ENCODE measurements around the gene KLRC1. TPM values are rescaled to one million over a fixed set of nuclear protein-coding genes. Genes with fewer than 3 reads are reported as not detected.

The KLRC1 gene
- total and polyA plus RNA-seq, 2 donors (not counting 3 experiments of a cell fraction or from before 2014, with no cell fraction given) = not detected

GRCh38 chr12:10498042-10498441 is 44.9 kb upstream of the KLRC1 start:
- ChIA-PET POLR2A (no interaction called here), CTCF (interaction anchor here (0.8 kb wide), 1 partner anchor 262 kb away, joined by 4 read pairs; no protein-coding TSS in a partner anchor)

More at GRCh38 chr12:10498042-10498441, 44.9 kb upstream of the KLRC1 start:
- Histone ChIP-seq H3K27ac (ENCODE audit: insufficient read depth, low read depth, low read length) (no peak overlapping the region), H3K36me3 (ENCODE audit: control insufficient read depth in 2 of 2, extremely low read depth in 1 of 2, insufficient read depth in 2 of 2, low read length in 2 of 2) (no peaks in the 10 kb centered on the region), H3K9me1 (replicated peaks; ENCODE audit: control insufficient read depth, extremely low read depth, insufficient read depth, low read length) (peaks cover 2% of the 10 kb centered on the region), H3K4me2 (ENCODE audit: insufficient read depth, low read length) (no peak overlapping the region), H3K4me1 (ENCODE audit: control insufficient read depth, extremely low read depth, insufficient read depth, low read length) (no peaks in the 10 kb centered on the region), H3K9me3 (replicated peaks; ENCODE audit: control insufficient read depth, insufficient read depth, low read length) (no peaks in the 10 kb centered on the region), H3K9ac (replicated peaks; ENCODE audit: extremely low read depth, insufficient read depth, low read length) (no peak overlapping the region), H3K27me3 (ENCODE audit: control insufficient read depth in 2 of 2, insufficient read depth in 2 of 2, low read length in 2 of 2) (peaks cover 0 to 3% of the 10 kb centered on the region in 2 experiments), H3K4me3 (replicated peaks in 1 of 3; ENCODE audit: insufficient read depth in 1 of 3, low read depth in 1 of 3, low read length in 3 of 3) (no peak overlapping the region), H3K79me2 (ENCODE audit: control insufficient read depth, insufficient read depth, low read length) (no peaks in the 10 kb centered on the region), H2AFZ (ENCODE audit: low read depth, low read length) (no peak overlapping the region), H4K20me1 (replicated peaks; ENCODE audit: control insufficient read depth, extremely low read depth, insufficient read depth, low read length) (no peaks in the 10 kb centered on the region)
- FAIRE-seq (no peak), DNase-seq (ENCODE audit: low read depth, low spot score) (no peak)
- dilution Hi-C loops (cut with MboI; ENCODE audit: extremely low pct_ligation_motif_present, low sequenced_read_pairs) (no loop called here), intact Hi-C loops (cut with micrococcal nuclease) (loop anchor here (5.0 kb wide), 1 partner anchor 111 kb away; no protein-coding TSS in a partner anchor)
- TF ChIP-seq CTCF (IDR thresholded peaks at IDR 0.05; ENCODE audit: extremely low read depth in 1 of 2, insufficient read depth in 1 of 2, low read depth in 1 of 2, low read length in 2 of 2) (no peak), JUN (IDR thresholded peaks at IDR 0.05; ENCODE audit: borderline replicate concordance, insufficient read depth, insufficient read length, low read depth) (no peak), MYC (IDR thresholded peaks at IDR 0.05; ENCODE audit: low read depth, low read length) (no peak), EZH2 (IDR thresholded peaks at IDR 0.05; ENCODE audit: borderline replicate concordance, low read depth, low read length, severe bottlenecking) (no peak), FOS (IDR thresholded peaks at IDR 0.05; ENCODE audit: borderline replicate concordance, insufficient read depth, low read length) (no peak), POLR2A (IDR thresholded peaks at IDR 0.05; ENCODE audit: low read depth, low read length) (no peak), POLR2AphosphoS5 (IDR thresholded peaks at IDR 0.05; ENCODE audit: insufficient read depth, low read depth, low read length) (no peak), MAX (IDR thresholded peaks at IDR 0.05; ENCODE audit: insufficient read depth, insufficient read length) (no peak), GATA2 (IDR thresholded peaks at IDR 0.05; ENCODE audit: insufficient read depth, insufficient read length, low read depth, low read length) (no peak)
- BruUV-seq (replicated peaks) = no TSS peak

Measured in endothelial cell of umbilical vein (primary cell).